ENCODE measurements around the gene KANK4.

The KANK4 gene

DNA sequence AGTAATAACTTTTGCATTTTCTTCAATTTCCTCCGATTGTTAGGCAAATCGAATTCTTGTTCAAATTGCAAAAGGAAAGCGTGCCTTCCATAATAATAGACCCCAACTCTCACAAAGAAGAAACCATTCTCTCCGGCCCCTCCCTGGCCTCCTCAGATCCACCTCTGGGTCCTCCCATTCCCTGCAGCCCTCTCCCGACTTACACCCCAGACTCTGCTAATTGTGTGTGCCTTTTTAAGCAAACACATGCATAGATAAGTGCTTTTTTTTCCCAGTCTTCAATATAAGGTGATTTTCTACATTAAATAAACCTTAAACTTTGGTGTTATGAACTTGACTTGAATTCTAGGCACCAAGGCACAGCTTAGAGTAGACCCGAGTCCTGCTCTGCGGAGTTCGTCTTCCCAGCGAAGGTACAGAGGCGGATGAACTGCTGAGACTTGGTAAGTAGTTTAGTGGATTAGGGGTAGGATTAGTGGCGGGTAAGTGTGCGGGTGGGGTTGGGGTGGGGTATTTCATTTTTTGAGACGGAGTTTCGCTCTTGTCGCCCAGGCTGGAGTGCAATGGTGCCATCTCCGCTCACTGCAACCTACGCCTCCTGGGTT, 123.0 kb downstream of the KANK4 start:
- H3K9ac ChIP-seq (ENCODE audit: low read length): peak overlapping the region; percentile 100
- peaks cover 46% of the 10 kb centered on the region for H3K4me1 ChIP-seq (ENCODE audit: control insufficient read depth, insufficient read depth, low read length)

DNA sequence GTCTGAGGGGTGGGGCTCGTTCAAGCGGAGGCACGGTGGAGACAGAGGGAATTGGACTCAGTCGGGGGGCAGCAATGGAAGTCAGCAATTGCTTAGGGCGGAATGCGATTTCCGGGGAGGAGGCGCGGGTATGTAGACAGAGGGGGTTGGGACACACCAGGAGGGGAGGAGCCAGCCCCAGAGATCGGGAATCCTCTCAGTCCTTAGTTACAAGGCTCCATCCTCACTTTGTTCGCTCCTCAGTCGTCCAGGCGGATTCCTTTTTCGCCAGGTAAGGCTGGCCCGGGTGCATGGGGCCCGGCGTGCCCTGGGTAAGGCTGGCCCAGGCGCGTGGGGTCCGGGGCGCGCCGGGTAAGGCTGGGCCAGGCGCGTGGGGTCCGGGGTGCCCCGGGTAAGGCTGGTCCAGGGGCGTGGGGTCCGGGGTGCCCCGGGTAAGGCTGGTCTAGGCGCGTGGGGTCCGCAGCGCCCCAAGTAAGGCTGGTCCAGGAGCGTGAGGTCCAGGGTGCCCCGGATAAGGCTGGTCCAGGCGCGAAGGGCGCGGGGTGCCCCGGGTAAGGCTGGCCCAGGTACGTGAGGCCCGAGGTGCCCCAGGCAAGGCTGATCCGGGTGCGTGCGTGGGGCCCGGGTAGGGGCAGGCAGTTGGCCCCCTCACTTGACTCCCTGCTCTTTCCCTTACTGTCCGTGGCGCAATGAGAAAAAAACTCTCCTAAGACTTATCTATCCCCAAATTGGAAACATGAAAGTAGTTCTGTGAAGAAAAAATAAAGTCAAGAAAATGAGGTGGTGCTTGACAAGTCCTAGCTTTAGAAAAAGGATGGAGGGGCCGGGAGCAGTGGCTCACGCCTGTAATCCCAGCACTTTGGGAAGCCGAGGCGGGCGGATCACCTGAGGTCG, 124.3 kb downstream of the KANK4 start, which contains the start of gene L1TD1:
L1TD1 (plus strand) TSS at position 199 of the 894 bp plus-strand sequence. CDS start 11,780 bp downstream, outside the sequence.
- H3K27me3 ChIP-seq (ENCODE audit: control insufficient read depth, insufficient read depth, low read length): no peaks in the 10 kb centered on the region

More for the DNA sequence above, 123.0 kb downstream of the KANK4 start:
- Histone ChIP-seq H3K36me3 (ENCODE audit: control insufficient read depth, insufficient read depth, low read length) (peaks cover 54% of the 10 kb centered on the region), H3K4me3 (ENCODE audit: low read depth, low read length) (peak overlapping the region; percentile 99), H3K27ac (ENCODE audit: low read depth, low read length) (peak overlapping the region; percentile 100), H3K9me3 (ENCODE audit: control insufficient read depth, insufficient read depth, low read depth, low read length) (no peaks in the 10 kb centered on the region), H3K27me3 (ENCODE audit: control insufficient read depth, insufficient read depth, low read length) (no peaks in the 10 kb centered on the region)

DNA sequence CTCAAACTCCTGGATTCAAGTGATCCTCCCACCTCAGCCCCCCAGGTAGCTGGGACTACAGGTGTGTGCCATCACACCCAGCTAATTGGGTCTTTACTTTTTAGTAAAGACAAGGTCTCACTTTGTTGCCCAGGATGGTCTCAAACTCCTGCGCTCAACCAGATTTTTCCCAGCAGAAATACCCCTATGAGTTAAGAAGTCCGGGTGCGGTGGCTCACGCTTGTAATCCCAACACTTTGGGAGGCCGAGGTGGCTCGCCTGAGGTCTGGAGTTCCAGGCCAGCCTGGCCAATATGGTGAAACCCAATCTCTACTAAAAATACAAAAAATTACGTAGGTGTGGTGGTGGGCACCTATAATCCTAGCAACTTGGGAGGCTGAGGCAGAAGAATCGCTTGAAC, 131.1 kb downstream of the KANK4 start:
- Histone ChIP-seq H3K4me1 (ENCODE audit: control insufficient read depth, insufficient read depth, low read length) (peaks cover 19% of the 10 kb centered on the region), H3K27me3 (ENCODE audit: control insufficient read depth, insufficient read depth, low read length) (no peaks in the 10 kb centered on the region), H3K9me3 (ENCODE audit: control insufficient read depth, insufficient read depth, low read depth, low read length) (no peaks in the 10 kb centered on the region), H3K27ac (ENCODE audit: low read depth, low read length) (no peak overlapping the region), H3K4me3 (ENCODE audit: low read depth, low read length) (no peak overlapping the region), H3K9ac (ENCODE audit: low read length) (no peak overlapping the region), H3K36me3 (ENCODE audit: control insufficient read depth, insufficient read depth, low read length) (no peaks in the 10 kb centered on the region)

More for the DNA sequence above, 124.3 kb downstream of the KANK4 start, which contains the start of gene L1TD1:
- H3K4me1 ChIP-seq (ENCODE audit: control insufficient read depth, insufficient read depth, low read length): peaks cover 37% of the 10 kb centered on the region
- peak within 1 kb of the TSS; percentile 99 for H3K4me3 ChIP-seq (ENCODE audit: low read depth, low read length)
- H3K9ac ChIP-seq (ENCODE audit: low read length): peak within 1 kb of the TSS; percentile 100
- no peaks in the 10 kb centered on the region for H3K9me3 ChIP-seq (ENCODE audit: control insufficient read depth, insufficient read depth, low read depth, low read length)
- peaks cover 44% of the 10 kb centered on the region for H3K36me3 ChIP-seq (ENCODE audit: control insufficient read depth, insufficient read depth, low read length)
- peak within 1 kb of the TSS; percentile 100 for H3K27ac ChIP-seq (ENCODE audit: low read depth, low read length)

DNA sequence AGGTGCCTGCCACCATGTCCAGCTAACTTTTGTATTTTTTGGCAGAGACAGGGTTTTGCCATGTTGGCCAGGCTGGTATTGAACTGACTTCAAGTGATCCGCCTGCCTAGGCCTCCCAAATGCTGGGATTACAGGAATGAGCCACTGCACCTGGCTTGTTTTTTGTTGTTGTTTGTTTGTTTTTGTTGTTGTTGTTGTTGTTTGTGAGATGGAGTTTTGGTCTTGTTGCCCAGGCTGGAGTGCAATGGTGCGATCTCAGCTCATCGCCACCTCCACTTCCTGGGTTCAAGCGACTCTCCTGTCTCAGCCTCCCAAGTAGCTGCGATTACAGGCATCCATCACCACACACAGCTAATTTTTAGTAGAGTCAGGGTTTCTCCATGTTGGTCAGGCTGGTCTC, 131.7 kb downstream of the KANK4 start:
- no peak overlapping the region for H3K9ac ChIP-seq (ENCODE audit: low read length)
- no peaks in the 10 kb centered on the region for H3K9me3 ChIP-seq (ENCODE audit: control insufficient read depth, insufficient read depth, low read depth, low read length)
- no peaks in the 10 kb centered on the region for H3K36me3 ChIP-seq (ENCODE audit: control insufficient read depth, insufficient read depth, low read length)
- no peaks in the 10 kb centered on the region for H3K27me3 ChIP-seq (ENCODE audit: control insufficient read depth, insufficient read depth, low read length)
- peaks cover 20% of the 10 kb centered on the region for H3K4me1 ChIP-seq (ENCODE audit: control insufficient read depth, insufficient read depth, low read length)
- no peak overlapping the region for H3K4me3 ChIP-seq (ENCODE audit: low read depth, low read length)
- H3K27ac ChIP-seq (ENCODE audit: low read depth, low read length): no peak overlapping the region

Measured in HUES6 (cell line).